ENCODE results near the gene HS6ST3. TPM values are rescaled to one million over a fixed set of nuclear protein-coding genes. Genes with fewer than 3 reads are reported as not detected.

The HS6ST3 gene
- total RNA-seq, 1 experiment from 2014 or later: 1.2 TPM

- no peak overlapping the region for H3K4me3 Mint-ChIP-seq
- POLR2A ChIA-PET: interaction anchor here (0.5 kb wide), 1 partner anchor 243 kb away, joined by 3 read pairs; no protein-coding TSS in a partner anchor
Measured at GRCh38 chr13:96741779-96742178, 651.9 kb downstream of the HS6ST3 start.

GRCh38 chr13:96743296-96744089, 653.6 kb downstream of the HS6ST3 start:
- TF ChIP-seq ERG (CRISPR knock-in tag; IDR thresholded peaks at IDR 0.05): no peak
- TF ChIP-seq SP1 (CRISPR knock-in tag; conservative IDR thresholded peaks at IDR 0.05): no peak
- TF ChIP-seq ZNF138 (CRISPR knock-in tag; conservative IDR thresholded peaks at IDR 0.05): no peak
- TF ChIP-seq CREB1 (CRISPR knock-in tag; IDR thresholded peaks at IDR 0.05): no peak
- no peak for TF ChIP-seq ZBTB21 (CRISPR knock-in tag; IDR thresholded peaks at IDR 0.05; ENCODE audit: borderline replicate concordance)
- TF ChIP-seq ZNF396 (CRISPR knock-in tag; IDR thresholded peaks at IDR 0.05; ENCODE audit: borderline replicate concordance): no peak
- no peak for TF ChIP-seq KAT7 (CRISPR knock-in tag; IDR thresholded peaks at IDR 0.05; ENCODE audit: borderline replicate concordance)
- no peak for TF ChIP-seq ETV6 (CRISPR knock-in tag; IDR thresholded peaks at IDR 0.05)
- no peak for TF ChIP-seq TCF7 (CRISPR knock-in tag; IDR thresholded peaks at IDR 0.05; ENCODE audit: low read depth)
- TF ChIP-seq TEAD4 (CRISPR knock-in tag; IDR thresholded peaks at IDR 0.05): no peak
- TF ChIP-seq NR1H2 (CRISPR knock-in tag; IDR thresholded peaks at IDR 0.05): no peak
- TF ChIP-seq ZNF416 (CRISPR knock-in tag; IDR thresholded peaks at IDR 0.05): no peak
- no peak for TF ChIP-seq USF1 (CRISPR knock-in tag; IDR thresholded peaks at IDR 0.05)
- TF ChIP-seq OVOL2 (CRISPR knock-in tag; IDR thresholded peaks at IDR 0.05; ENCODE audit: borderline replicate concordance): no peak
- Mint-ChIP-seq H3K27me3 (ENCODE audit: low read depth) (no peaks in the 10 kb centered on the region), H3K36me3 (no peaks in the 10 kb centered on the region), H3K27ac (no peak overlapping the region), H3K4me1 (no peaks in the 10 kb centered on the region), H3K9me3 (no peaks in the 10 kb centered on the region), H3K4me3 (no peak overlapping the region)
- POLR2A ChIA-PET: no interaction called here
- DNase-seq (ENCODE audit: low spot score) (no peak), ATAC-seq (no peak)
- CTCF ChIA-PET: no interaction called here

More at GRCh38 chr13:96741779-96742178, 651.9 kb downstream of the HS6ST3 start:
- CTCF ChIA-PET: no interaction called here
- TF ChIP-seq ZNF416 (CRISPR knock-in tag; IDR thresholded peaks at IDR 0.05): no peak
- no peak for TF ChIP-seq ATF3 (CRISPR knock-in tag; conservative IDR thresholded peaks at IDR 0.05)
- no peak for TF ChIP-seq NFATC4 (CRISPR knock-in tag; IDR thresholded peaks at IDR 0.05)
- TF ChIP-seq NR3C1 (CRISPR knock-in tag; conservative IDR thresholded peaks at IDR 0.05; ENCODE audit: low read depth): no peak
- TF ChIP-seq FOXP1 (CRISPR knock-in tag; IDR thresholded peaks at IDR 0.05; ENCODE audit: borderline replicate concordance): no peak
- no peak for TF ChIP-seq ZNF281 (CRISPR knock-in tag; IDR thresholded peaks at IDR 0.05)
- TF ChIP-seq CREM (CRISPR knock-in tag; IDR thresholded peaks at IDR 0.05): no peak
- TF ChIP-seq HMGXB4 (CRISPR knock-in tag; IDR thresholded peaks at IDR 0.05): no peak
- TF ChIP-seq TCF7 (CRISPR knock-in tag; IDR thresholded peaks at IDR 0.05; ENCODE audit: low read depth): no peak
- no peak for TF ChIP-seq TP53 (CRISPR knock-in tag; IDR thresholded peaks at IDR 0.05)
- no peak for DNase-seq (ENCODE audit: low spot score)
- Mint-ChIP-seq H3K4me1 (no peaks in the 10 kb centered on the region), H3K36me3 (no peaks in the 10 kb centered on the region), H3K27me3 (ENCODE audit: low read depth) (no peaks in the 10 kb centered on the region), H3K27ac (no peak overlapping the region), H3K9me3 (no peaks in the 10 kb centered on the region)
- no peak for ATAC-seq

All from WTC11 (cell line).